HG03103 (cell line): ENCODE results near the gene TRPM3.

Experiments
- ATAC-seq: cut with Tn5 transposase; IDR thresholded peaks from one replicate; pipeline ENCODE4 v1.9.1; 2021; ENCODE audit warnings: low read depth; ENCODE audit not compliant: unreplicated experiment

The TRPM3 gene

DNA sequence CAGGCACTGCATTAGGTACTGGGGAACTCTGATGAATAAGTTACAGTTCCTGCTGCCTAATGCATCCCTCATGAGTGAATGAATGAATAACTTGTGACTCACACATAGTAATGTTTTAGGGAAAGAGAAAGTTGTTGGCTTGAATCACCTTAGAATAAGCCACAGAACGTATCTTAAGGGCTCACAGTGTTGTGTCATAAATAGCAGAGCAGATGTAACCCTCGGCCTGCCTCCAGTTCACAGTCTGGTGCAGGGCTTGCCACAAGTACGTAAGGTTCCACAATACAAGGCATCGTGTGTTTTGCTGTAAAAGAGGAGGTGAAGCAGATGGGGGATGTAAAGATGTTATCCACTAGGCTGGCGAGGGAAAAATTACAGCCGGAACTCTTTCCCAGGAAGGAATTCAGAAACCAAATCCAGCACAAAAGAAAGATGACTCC lies 218.7 kb downstream of the TRPM3 start:
- no peak for ATAC-seq

DNA sequence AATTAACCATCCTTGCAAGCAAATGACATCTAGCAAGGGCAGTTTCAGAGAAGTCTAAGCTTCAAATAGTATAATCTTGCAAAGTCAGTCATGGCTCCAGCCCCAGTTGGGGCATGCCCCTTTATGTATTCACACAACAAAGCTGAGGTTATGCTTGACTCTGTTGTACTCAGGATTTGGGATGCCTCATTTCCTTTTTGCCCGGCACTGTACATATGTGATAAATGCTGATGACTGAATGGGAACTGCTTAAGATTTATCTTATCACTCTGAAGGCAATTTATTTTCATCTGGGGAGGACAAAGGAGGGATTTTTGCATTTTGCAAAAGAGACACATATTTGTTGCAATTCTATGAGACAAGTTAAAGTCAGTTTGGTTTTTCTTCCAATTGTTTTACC lies 219.2 kb downstream of the TRPM3 start:
- no peak for ATAC-seq

DNA sequence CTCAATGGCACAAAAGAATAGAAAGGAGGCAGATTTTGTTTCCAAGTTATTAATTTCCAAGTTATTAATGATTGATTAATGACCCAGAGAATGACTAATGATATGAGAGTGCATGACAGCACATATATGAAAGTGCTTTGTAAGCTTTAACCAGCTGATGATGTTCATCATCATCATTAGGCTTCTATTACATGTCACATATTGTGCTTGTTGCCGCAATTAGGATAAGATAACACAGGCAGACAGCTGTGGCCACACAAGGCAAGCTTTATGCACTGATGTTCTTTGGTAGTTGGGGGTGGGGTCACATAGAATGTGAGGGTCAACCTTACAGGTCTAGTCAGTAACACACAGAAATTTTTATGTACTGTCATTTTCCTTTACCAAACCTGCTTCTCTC lies 219.7 kb downstream of the TRPM3 start:
- ATAC-seq: no peak

DNA sequence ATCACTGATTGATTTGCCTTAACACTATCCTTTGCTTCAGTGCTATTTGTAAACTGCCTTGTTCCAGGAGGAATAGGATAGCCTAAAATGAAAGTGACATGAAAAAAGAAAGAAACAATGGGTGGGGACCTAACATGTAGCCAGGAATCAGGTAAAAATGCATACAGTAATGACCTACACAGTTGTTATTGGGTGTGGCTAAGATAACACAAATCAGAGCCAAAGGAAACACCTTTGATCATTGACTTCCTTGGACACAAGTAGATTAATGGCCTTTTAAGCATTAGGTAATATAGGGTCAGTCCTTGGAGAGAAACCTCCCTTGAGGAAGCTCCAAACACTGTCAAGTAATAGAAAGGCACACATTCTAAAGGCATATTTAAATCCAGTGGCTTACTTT lies 220.4 kb downstream of the TRPM3 start:
- no peak for ATAC-seq

DNA sequence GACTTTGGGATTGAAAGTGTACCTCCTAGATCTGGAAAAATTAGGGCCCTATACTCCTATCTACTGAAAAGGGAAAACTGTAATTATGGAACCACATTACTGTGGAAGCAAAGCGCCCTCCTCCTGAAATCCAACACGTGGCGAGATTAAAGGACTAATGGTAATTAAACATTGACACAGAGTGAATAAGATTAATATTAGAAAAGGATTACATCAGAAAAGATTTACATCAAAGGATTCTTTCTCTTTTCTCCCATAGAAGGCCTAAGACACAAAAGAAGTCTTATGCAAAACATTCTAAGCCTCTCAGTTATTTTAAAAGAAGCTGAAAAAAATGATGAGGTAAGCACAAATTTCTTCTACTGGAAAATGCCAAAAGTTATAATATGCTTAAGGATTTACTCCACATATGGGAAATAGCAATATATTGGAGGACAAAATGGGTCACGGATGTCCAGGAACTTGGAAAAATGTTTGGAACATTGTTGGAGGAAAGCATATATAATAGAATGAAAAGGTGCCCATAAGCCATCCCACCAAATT lies 227.8 kb downstream of the TRPM3 start:
- no peak for ATAC-seq

DNA sequence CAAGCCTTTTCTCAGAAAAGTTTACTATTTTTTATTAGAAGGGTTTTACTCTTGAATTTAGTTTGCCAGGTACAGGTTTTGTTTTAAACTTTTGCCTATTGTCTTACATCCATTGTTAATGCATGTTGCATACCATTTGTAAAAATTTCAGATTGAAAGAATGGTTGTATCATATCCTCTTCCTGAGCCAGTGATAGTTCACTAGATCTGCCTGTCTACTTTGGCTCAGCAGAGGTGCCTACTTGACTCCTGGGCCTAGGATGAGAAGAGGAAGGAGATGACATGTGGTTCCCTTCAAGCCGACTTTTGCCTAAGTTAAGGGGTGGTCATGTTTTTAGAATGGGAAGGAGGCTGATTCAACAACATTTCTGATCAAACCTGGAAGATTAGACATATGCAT lies 232.9 kb downstream of the TRPM3 start:
- ATAC-seq: no peak

DNA sequence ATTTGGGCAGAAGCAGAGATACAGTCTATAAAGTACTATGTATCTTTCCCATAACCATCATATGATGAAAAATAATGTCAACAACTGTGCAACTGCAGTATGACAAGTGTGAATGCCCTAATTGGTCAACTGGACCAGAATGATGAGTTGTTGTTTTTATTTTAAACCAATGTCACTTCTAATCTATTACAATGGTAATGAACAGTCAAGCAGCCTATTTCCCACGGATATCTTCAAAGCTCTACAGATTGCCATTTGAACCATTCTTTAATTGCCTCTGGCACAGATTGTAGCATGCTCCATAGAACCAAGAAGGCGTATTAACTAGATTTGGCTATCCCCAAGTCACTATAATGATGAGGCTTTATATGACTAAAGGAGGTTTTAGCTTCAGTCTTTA lies 233.6 kb downstream of the TRPM3 start:
- ATAC-seq: no peak

DNA sequence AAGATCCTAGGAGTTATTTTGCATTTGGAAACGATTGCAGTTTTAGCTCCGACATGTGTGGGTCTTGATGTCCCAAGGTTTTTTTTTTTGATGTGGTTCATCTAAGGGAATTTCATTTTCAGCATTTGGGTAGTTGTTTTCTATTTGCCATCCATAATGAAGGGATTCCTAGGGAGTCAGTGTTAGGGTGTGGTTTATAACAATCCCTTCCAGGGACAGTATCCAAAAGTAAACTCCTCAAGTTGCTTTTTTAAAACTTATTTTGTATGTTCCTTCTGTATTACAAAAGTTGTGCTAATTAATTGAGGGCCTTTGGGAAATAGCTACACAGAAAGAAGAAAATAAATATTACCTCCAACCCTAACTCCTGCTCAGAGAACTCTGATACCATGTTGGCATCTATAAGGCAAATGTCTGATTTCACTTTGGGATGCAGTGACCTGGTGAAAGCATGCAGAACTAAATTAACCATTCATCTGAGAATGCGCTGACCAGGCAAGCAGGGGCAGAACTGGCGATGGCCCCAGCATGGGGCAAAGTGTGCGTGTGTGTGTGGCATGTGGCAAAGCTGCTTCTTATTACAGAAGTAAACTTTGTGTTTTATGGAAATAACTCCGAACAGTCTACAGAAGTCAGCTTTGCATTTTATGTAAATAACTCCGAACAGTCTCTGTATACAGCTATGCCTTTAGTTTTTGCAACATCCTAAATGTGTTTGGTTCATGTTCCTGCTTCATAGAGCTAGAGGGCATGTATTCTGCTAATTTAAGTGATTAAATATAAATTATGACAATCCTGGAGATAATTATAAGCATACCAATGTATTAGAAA lies 237.2 kb downstream of the TRPM3 start:
- ATAC-seq: no peak

DNA sequence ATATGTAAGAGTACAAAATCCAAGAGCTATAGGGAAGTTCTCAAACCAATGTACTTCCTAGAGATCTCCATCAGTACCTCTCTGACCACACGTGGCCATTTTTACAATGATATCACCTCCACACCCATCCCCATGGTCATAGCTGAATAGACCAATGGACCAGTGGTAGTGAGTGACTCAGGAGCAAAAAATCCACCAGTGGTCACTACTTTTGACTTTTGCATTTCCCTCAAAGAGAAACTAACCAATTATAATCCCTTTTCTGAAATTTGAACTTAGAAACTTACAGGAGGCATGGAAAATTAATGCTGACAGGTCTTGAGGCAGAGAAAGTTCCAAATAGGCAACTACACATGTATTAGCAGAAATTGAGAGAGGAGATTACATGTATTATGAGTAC lies 238.4 kb downstream of the TRPM3 start:
- no peak for ATAC-seq

DNA sequence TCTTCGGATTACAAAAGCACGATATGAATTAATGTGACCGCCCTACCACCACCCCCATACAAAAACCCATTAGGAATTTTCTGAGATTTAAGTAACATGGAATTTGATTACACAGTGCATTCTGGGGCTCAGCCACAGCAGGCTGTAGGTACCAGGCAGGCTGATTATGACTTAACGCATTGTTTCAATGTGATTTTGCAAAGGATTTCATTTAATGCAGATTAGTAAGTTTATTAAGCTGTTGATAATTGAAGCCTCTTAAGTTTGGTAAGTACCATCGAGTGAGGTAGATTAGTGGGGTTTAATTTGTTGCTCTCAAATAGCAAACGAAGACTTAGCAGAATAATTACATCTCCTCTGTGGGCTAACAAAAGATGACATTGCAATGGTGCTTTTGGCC lies 240.1 kb downstream of the TRPM3 start:
- no peak for ATAC-seq

DNA sequence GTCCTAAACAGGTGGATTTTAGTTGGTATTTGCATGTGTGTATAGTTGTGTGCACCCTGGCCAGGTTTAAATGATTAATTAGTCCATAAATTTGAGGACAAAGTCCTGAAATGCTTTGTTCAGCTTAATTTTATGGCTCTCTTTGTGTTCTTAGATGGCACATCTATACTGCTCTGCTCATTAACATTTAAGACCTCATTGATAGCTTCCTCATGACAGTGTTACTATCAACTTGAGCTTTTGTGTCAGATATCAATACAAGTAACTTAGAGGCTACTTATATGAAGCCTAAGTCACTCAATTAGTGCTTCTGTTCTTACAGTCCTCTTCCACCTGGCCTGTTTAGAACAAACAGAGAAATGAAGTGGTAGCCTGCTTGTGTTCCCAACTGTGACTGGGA lies 240.9 kb downstream of the TRPM3 start:
- no peak for ATAC-seq

DNA sequence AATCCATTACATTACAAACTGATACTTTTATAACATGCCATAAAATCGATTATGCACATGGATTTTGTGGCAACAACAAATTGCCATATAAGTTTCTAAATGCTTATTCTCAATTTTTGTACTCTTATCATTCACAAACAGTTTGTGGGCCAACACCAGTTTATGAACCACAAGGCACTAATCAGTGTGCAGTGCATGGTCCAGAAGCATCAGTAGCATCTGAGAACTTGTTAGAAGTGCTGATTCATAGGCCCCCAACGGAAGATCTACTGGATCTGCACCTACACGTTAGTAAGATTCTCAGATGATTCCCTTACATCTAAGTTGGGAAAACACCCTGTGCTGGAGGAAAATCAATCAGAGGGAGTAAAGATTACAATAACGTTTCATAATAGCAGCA lies 242.8 kb downstream of the TRPM3 start:
- ATAC-seq: no peak

DNA sequence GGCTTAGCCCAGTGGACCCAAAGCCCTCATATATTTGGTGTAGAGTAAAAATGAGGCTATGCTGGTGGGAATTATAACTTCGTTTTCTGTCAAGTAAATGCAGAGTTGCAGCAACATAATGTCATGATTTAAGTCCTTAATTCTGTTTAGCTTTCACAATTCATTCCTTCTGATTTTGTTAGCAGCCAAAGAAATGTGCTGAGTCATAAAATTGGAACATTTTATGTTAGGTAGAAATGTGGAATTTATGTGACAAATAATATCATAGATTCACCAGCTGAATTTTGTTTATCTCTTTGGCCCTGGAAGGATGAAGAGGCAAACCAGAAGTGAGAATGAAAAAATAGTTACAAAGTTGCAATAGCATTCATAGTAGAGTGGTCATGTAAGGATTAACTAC lies 247.0 kb downstream of the TRPM3 start:
- no peak for ATAC-seq

DNA sequence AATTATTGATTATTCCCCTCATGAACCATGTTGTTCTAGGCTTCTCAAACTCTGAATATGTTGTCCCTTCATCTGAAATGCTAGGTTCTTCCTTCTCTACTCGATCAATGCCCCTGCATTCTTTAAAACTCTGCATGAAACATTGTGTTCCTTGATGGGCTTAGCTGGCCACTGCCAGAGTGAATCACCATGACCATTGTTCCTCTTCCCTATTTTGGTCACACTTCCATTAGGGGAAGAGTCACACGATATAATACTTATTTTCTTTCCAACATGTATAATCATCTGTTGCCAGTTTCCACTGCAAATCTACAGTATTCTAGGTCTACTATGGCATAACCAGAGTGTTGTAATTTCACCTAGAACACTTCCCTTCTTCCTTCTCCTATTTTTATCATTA lies 247.9 kb downstream of the TRPM3 start:
- no peak for ATAC-seq

DNA sequence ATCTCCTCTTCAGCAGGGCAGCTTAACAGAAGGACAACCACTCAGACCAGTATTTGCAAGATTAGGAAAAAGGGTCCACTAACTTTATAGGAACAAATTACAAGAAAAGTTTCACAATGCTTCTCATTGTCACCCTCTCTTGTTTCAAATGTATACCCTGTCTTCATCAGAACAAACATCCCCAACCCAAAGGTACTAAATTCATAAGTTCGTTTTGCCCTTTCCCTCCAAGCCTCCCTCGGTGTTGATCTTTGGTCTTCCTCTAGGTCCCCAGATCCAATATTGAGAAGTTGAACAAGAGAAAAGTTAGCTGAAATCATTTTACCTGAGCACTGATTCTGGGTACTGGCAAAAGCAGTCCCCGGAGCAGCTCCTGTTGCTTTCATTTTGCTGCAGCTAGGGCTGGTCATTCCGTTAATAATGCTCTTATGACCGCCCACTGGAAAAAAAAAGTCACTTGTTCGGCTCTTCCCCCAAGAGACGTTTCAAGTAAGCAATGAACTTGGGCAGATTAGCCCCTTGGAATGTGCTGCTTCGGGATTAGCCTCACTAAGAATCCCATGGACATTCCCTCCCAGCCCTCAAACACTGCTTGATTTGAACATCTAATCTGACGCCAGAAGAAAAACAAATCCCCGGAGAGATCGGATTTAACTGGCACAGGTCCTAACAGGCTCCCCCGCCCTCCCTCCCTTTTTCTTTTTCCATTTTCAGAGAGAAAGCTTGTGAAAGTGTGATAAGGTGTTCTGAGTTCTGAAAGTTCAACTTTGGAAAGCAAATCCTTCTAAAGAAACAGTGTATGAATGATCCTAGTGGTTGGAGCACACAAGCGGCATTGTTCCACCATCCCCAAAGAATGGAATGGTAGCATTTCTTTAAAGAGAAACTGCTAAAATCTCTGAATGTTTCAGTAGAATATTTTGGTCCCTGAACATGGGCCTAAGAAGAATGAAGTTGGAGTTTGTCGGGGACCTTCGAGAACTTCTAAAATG lies 252.5 kb downstream of the TRPM3 start:
- no peak for ATAC-seq

DNA sequence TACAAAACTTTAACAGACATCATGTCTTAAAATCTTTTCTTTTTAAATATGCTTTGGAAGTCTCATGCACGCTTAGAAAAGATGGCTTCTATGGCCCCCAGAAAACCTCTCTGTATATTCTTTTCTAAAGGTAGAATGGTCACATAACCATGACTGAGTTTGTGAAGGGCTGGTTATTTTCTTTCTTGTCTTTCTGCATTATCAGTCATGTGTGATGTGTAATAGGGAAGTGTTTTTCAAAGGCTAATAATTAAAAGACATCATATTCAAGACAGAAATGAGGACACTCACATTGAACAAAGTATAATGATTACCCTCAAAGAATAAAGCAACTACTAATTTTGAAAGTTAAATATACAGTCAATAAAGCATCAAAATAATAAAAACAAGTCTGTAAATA lies 253.4 kb downstream of the TRPM3 start:
- no peak for ATAC-seq

DNA sequence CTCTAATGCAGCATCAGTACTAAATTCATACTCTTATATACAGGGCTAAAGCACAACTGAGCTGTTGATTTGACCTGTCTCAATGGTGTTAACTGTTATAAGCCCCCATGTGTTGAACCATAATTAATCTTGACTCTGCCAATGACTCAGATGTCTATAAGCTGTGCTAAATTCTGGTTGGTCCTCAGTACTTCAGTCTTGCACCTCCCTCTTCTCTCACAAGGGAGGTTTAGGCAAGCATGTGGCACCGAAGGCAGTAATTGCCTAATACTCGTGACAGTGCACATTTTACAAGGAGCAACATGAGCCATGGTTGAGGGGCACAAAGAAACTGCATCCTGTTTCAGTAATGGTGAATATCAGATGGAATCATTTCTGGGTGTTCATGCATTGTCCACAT lies 255.9 kb downstream of the TRPM3 start:
- ATAC-seq: no peak

DNA sequence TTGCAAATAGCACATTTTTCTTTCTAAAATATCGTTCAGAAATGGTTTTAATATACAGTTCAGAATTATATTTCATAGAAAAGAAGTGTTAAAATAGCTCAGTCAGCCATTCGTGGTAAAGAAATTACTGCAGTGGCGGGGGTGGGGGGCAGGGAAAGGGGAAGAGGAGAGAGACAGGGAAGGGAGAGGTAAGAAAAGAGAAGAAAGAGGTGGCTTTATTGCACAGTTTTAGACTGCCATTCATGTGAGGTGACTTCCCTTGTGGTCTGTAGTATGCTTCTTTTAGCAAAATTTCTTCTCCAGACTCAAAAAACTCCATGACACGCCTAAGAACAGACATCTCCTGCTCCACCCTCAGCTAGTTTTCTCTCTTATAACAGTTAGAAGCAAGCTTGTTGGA lies 259.6 kb downstream of the TRPM3 start:
- no peak for ATAC-seq

DNA sequence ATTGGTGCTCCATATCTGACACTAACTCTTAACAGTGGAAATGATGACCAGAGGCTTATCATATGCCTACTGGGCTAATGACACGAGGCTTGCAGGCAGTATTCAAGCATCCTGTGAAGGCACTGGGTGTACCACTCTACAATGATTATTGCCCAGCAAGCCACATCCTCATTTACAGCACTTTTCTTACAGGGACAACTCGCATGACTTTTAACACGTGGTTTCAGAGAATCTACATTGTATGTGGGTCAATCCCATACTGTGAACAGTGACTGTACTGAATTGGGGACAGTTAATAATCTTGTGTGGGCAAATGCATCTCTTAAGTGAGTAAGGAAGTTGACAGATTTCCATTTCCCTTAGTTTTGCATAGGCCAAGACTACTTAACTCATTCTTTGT lies 260.0 kb downstream of the TRPM3 start:
- ATAC-seq: no peak

DNA sequence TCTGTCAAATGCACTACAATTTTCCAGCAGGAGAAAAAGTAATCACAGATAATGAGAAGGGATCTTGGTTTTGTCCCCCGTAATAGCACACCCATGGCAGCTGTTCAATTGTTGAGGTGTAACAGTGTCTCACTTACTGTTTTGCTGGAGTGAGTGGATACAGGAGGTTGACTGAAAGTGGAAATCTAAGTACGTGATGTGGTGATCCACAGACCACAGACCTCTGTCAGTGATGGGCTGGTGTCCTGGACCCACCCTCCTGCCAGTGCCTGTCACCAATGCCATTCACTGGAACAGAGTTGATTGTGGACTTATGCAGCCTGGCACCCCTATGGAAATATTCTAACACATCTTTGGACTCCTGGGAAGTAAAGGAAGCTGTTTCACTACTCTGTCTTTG lies 261.7 kb downstream of the TRPM3 start:
- no peak for ATAC-seq

DNA sequence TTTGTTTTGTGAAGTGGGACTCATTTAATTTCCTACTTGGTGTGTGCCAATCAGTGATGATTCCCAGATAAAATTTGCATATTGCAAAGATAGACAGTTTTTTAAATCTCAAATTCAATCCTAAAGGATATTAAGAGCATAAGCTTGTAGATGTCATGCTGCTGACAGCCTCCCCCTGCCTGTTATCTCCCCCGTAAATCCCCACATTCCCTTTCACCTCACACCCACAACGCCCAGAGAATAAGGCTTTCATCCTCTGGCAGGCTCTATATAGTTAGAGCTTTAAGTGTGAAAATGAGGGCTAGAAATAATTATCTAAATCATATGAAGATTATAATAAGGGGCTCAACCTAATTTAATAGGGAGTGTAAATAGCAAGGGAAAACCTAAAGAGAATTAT lies 265.0 kb downstream of the TRPM3 start:
- ATAC-seq: no peak
